GM18507 (cell line): Measurements from ENCODE around the gene RABGAP1.

Source experiments
- DNase-seq: peaks from one replicate; pipeline ENCODE4 v3.0.0; 2011; ENCODE audit warnings: low read depth; ENCODE audit not compliant: insufficient read length; ENCODE audit errors: extremely low spot score
- FAIRE-seq: peaks from 2 replicates; lab custom pipeline; 2011; peaks lifted over from hg19 to GRCh38; lab: Jason Lieb, UNC

The RABGAP1 gene

DNA sequence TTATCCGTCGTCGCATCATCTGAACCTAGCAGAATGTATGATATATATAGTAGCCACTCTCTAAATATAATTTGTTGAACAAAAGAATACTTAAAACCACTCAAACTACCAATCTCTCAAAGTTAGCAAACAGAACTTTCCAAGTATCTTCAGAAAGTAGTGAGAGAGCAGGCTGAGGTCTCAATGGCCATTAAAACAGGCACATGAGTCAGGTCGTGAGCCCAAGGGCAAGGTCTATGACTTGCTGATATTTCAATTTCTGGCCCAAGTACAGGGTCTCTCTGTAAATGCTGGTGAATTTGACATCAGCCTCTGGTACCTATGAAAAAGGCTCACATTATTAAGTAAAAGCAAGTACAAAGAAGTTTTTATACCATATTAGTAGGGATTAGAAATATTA, 187.8 kb downstream of the RABGAP1 start:
- FAIRE-seq (no peak), DNase-seq (no peak)

DNA sequence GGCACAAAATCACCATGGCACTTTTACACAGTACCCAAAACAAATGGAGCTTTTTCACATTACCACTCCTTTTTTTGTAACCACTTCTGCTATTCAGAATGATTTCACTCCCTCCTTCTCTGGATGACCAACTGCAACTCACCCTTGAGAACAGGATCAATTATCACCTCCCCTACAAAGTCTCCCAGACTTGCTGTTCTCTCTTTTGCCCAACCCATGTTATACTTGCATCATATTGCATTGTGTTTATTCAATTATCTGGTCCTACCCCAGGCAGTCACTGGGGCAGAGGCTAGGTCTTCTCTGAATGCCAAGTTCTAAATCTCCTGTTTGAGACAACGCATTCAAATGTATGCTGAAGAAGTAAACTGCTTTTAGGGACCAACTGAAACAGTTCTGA, 188.6 kb downstream of the RABGAP1 start:
- no peak for DNase-seq
- no peak for FAIRE-seq

DNA sequence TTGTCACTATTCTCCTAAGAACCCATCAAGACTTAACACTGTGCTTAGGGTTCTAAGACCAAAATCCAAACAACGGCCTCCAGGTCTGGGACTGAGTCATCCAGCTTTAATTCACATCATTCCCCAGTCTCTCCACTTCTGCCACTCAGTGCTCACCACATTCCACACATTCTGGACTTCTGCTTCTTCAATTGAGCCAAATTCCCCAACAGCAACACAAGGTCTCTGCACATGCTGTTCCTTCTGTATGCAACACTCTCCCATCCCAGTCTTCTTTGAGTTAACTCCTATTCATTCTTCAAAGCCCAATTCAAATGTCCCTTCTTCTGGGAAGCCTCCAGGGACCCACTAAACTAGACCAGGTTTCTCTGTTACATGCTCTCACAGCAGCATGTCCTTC, 190.4 kb downstream of the RABGAP1 start:
- FAIRE-seq: no peak
- no peak for DNase-seq

DNA sequence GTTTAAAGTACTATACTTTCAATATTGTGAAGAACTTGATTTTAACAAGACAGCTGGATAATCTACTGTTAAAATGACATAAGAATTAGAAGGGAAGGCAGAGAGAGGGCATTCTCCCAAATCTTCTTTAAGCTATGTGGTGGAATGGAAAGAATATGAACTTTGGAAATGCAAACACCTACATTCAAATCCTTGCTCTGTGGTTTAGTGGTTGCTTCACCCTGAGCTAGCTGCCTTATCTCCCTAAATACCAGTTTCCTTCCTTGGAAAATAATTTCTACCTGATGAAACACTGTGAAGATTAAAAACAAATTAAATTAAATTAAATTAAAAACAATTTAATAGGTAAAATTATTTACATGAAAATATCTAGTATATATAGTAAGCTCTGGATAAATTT, 191.2 kb downstream of the RABGAP1 start:
- no peak for DNase-seq

DNA sequence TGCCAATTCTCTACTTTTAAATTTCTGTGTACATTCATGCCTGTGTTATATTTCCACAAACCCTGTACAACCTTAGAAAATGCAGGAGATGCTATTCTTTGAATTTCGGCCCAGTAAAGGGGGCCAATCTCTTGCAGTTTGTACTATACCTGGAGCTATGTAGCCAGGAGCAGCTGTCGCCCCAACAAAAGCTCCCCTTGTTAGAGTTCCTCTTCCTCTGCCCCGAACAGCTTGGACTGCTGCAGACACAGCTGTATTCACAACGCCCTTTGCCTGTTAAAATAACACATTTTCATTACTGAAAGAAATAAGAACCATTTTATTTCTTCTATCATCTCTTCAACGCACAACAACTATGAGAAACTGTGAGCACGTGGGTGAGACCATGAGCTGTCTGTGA, 191.9 kb downstream of the RABGAP1 start:
- DNase-seq: no peak
- FAIRE-seq: no peak

More for the DNA sequence above, 191.2 kb downstream of the RABGAP1 start:
- no peak for FAIRE-seq

DNA sequence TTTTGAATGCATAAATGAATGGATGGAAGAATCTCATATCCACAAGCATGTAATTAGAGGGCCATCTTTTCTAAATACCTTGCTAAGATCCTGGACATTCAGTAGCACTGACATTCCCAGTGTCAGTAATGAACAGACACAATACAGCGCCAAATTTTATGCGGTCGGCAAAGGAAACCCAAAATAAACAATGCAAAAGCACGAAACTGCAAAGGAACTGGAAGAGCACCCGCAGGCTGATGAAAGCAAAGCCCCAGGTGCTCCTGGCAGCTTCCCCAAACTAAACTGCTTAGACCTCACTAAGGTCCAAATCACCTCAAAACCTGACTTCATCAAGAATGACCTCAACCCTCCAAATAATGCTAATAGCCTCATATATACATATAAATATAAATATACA, 194.6 kb downstream of the RABGAP1 start:
- FAIRE-seq (no peak), DNase-seq (no peak)

DNA sequence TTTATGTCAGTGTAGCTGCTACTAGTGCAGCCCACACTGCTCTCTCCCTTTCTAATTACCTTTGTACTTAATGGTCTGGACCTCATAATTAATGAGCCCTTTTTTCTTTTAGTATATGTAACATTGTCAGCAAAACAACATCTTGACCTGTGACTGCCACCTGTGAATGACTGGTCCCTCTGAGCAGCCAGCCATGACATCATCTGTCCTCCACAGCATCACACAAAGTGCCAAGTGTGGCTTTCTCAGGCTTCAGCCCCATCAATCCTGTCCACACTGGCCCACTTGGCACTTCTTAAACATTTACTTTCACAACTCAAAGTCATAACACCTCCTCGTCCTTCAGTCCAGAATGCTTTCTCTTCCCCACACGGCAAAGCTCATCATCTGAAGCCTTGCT, 197.3 kb downstream of the RABGAP1 start:
- FAIRE-seq (no peak), DNase-seq (no peak)

DNA sequence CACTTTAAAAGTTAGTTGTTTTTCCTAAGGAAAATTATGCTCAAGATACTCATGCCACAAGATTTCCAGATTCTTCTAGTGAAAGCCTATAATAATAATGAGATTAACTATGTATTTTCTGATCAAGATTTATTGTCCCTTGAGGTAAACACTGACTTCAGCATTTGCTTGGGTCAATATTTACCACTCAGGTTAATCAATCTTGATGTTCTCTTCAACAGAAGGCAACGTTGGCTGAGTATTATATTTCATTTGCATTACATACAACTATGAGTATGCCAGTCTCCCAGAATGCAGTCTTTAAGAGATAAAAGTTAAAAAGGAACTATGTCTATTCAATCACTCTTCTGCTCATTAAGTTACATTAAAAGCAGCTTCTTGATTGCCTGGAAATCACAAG, 208.2 kb downstream of the RABGAP1 start:
- DNase-seq: no peak
- FAIRE-seq: no peak

DNA sequence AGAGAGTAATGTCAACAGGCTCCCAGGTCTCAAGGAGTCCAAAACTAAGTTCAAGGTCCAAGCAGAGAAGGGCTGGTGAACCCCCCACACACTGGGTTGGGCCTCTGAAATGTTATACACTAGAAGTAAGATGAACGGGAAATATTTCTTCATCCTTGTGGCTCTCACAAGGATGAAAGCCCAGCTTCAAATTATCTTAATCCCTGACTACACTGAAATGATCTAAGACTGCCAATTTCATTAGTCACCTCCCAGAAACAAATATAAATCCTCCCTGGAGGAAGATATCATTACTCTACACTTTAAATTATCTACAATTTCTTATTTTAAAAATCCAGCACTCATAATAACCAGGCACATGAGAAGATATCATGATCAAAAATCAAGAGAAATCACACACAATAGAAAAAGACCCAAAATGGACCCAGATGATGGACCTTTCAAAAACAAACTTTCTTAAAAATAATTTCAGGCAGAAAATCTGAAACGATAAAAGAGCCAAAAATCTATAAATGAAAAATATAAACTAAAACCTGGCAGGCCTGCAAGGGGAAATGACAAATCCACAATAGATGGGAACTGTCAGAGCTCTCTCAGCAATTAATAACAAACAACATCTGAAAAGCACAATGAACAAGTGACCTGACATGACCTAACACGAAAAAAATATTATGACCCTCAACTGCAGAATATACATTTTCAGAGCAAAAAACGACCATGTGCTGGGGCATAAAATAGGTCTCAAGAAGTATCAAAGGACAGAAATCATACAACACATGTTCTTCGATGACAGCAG, 210.1 kb downstream of the RABGAP1 start:
- no peak for FAIRE-seq
- no peak for DNase-seq
